DND-41 (cell line): ENCODE data around the gene COL23A1.

Source experiments
- ATAC-seq: fragments of 200-7000 bp; cut with Tn5 transposase; 3 replicates; pipeline ENCODE4 v1.9.1; 2021; ENCODE audit warnings: low read depth; ENCODE audit not compliant: insufficient read depth
- DNase-seq: peaks from one replicate; pipeline ENCODE4 v3.0.0-alpha.2; 2020
- H2AFZ ChIP-seq: 2 replicates; pipeline ENCODE4 v1.6.0; 2012; ENCODE audit warnings: low read depth, low read length
- H3K27ac ChIP-seq: 2 replicates; pipeline ENCODE4 v1.5.1; 2012; ENCODE audit warnings: low read length, inconsistent platforms
- H3K27me3 ChIP-seq: fragments of 200-600 bp; sonication (generic); 2 replicates; pipeline ENCODE4 v1.6.0; 2012; ENCODE audit warnings: low read length, mild to moderate bottlenecking, inconsistent platforms; ENCODE audit not compliant: insufficient read depth, poor library complexity
- H3K36me3 ChIP-seq: 2 replicates; pipeline ENCODE4 v1.5.1; 2012; ENCODE audit warnings: low read length, inconsistent platforms; ENCODE audit not compliant: insufficient read depth
- H3K4me1 ChIP-seq: 2 replicates; pipeline ENCODE4 v1.5.1; 2012; ENCODE audit warnings: mild to moderate bottlenecking, low read length; ENCODE audit not compliant: insufficient read depth
- H3K4me2 ChIP-seq: 2 replicates; pipeline ENCODE4 v1.6.0; 2012; ENCODE audit warnings: mild to moderate bottlenecking, moderate library complexity, low read length, inconsistent platforms; ENCODE audit not compliant: insufficient read depth
- H3K4me3 ChIP-seq, 2 experiments: fragments of 200-600 bp in 1 of 2; shearing (Covaris generic) in 1 of 2; 2 replicates each; pipeline ENCODE4 v1.5.1; 2012 to 2016; ENCODE audit warnings: inconsistent platforms in 2 of 2, low read length in 2 of 2, mild to moderate bottlenecking in 2 of 2, low read depth in 1 of 2, moderate library complexity in 1 of 2
- H3K79me2 ChIP-seq: 2 replicates; pipeline ENCODE4 v1.6.0; 2012; ENCODE audit warnings: low read length, inconsistent platforms; ENCODE audit not compliant: insufficient read depth
- H3K9ac ChIP-seq: 2 replicates; pipeline ENCODE4 v1.6.0; 2012; ENCODE audit warnings: low read depth, mild to moderate bottlenecking, inconsistent platforms, low read length, moderate library complexity
- H3K9me3 ChIP-seq: 2 replicates; pipeline ENCODE4 v1.5.1; 2012; ENCODE audit warnings: low read length, moderate library complexity, mild to moderate bottlenecking, inconsistent platforms; ENCODE audit not compliant: insufficient read depth, severe bottlenecking
- H4K20me1 ChIP-seq: 2 replicates; pipeline ENCODE4 v1.6.0; 2012; ENCODE audit warnings: low read length; ENCODE audit not compliant: insufficient read depth
- CTCF ChIP-seq: IDR thresholded peaks from 2 replicates; pipeline ENCODE4 v1.5.1; 2012; ENCODE audit warnings: borderline replicate concordance, low read length, moderate library complexity, mild to moderate bottlenecking; ENCODE audit not compliant: poor library complexity, severe bottlenecking; ENCODE audit errors: extremely low read depth
- EZH2 ChIP-seq: IDR thresholded peaks from 3 replicates; pipeline ENCODE4 v1.6.1; 2012; ENCODE audit warnings: borderline replicate concordance, low read depth, mild to moderate bottlenecking, moderate library complexity, low read length, inconsistent platforms; ENCODE audit not compliant: severe bottlenecking

Gene COL23A1

GRCh38 chr5:178210073-178210535 is 380.1 kb downstream of the COL23A1 start:
- Histone ChIP-seq H3K27me3 (no peaks in the 10 kb centered on the region), H4K20me1 (peaks cover 97% of the 10 kb centered on the region), H3K4me1 (peaks cover 40% of the 10 kb centered on the region), H3K36me3 (peaks cover 98% of the 10 kb centered on the region), H3K9ac (no peak overlapping the region), H3K4me2 (0 out of 2 replicates have a peak overlapping the region, but pooled peaks have one; percentile 38), H3K79me2 (peaks cover 77% of the 10 kb centered on the region), H3K9me3 (no peaks in the 10 kb centered on the region), H2AFZ (no peak overlapping the region), H3K4me3 (no peak overlapping the region), H3K27ac (no peak overlapping the region)
- TF ChIP-seq EZH2 (no peak), CTCF (no peak)
- ATAC-seq = no peak
- DNase-seq = no peak

DNA sequence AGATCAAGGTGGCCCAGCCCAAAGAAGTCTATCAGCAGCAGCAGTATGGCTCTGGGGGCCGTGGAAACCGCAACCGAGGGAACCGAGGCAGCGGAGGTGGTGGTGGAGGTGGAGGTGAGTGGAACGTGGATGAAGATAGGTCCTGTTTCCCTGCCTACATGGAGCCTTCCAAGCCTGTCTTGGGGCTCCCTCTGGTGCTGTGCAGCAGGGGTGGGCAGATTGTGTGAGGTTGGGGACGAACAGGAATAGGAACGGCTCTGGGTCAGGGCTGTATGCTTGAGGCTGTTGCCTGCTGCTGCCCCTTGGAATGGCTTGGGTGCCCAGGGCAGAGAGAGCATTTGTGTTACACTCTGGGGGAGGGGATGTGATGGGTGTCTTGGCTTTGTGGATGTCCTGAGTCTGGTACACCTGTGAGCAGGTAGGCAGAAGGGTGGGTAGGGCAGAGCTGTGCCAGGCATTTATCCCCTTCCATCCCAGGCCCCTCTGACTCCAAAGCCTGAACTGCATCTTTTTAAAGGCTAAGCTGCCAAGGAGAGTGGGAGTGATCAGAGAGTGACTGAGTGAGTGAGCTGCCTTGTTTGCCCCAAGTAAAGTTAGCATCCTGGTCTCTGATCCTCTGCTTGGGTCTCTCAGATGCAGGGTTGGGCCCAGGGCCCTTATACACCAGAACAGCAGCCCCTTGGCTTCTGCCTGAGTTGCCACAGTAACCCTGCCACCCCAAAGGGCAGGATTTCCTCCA is 380.7 kb downstream of the COL23A1 start:
- H4K20me1 ChIP-seq = peaks cover 92% of the 10 kb centered on the region
- peaks cover 83% of the 10 kb centered on the region for H3K79me2 ChIP-seq
- ATAC-seq (no peak), DNase-seq (no peak)
- peaks cover 92% of the 10 kb centered on the region for H3K36me3 ChIP-seq
- H3K27me3 ChIP-seq = no peaks in the 10 kb centered on the region
- no peak overlapping the region for H3K27ac ChIP-seq
- no peak overlapping the region for H3K4me3 ChIP-seq
- peak overlapping the region; percentile 38; the same call in 1 of the 2 replicates for H3K4me2 ChIP-seq
- H3K9me3 ChIP-seq = no peaks in the 10 kb centered on the region
- peaks cover 40% of the 10 kb centered on the region for H3K4me1 ChIP-seq
- peak; percentile 14 for TF ChIP-seq CTCF
- TF ChIP-seq EZH2 = no peak
- H2AFZ ChIP-seq = no peak overlapping the region
- H3K9ac ChIP-seq = no peak overlapping the region

- Histone ChIP-seq H3K4me2 (peak overlapping the region; percentile 83; the same call in 1 of the 2 replicates), H3K27me3 (no peaks in the 10 kb centered on the region), H4K20me1 (peaks cover 84% of the 10 kb centered on the region), H3K9ac (no peak overlapping the region), H3K27ac (no peak overlapping the region), H3K4me1 (peaks cover 40% of the 10 kb centered on the region), H3K79me2 (peaks cover 84% of the 10 kb centered on the region), H3K36me3 (peaks cover 84% of the 10 kb centered on the region), H3K4me3 (no peak overlapping the region; a peak in 1 of 4 replicates), H3K9me3 (no peaks in the 10 kb centered on the region), H2AFZ (no peak overlapping the region)
- ATAC-seq = no peak
- no peak for DNase-seq
- no peak for TF ChIP-seq EZH2
- TF ChIP-seq CTCF = peak; percentile 36
Observed at GRCh38 chr5:178208540-178209227, 381.5 kb downstream of the COL23A1 start.
